Ramos (cell line): ENCODE measurements around the gene KCNIP1.

Experiments
- in situ Hi-C: fragments of 300-500 bp; cut with MboI; formaldehyde crosslinking; loops from one replicate; pipeline ENCODE4 v1.14.3; 2022; ENCODE audit warnings: low sequenced_read_pairs; ENCODE audit not compliant: unreplicated experiment

KCNIP1 gene

DNA sequence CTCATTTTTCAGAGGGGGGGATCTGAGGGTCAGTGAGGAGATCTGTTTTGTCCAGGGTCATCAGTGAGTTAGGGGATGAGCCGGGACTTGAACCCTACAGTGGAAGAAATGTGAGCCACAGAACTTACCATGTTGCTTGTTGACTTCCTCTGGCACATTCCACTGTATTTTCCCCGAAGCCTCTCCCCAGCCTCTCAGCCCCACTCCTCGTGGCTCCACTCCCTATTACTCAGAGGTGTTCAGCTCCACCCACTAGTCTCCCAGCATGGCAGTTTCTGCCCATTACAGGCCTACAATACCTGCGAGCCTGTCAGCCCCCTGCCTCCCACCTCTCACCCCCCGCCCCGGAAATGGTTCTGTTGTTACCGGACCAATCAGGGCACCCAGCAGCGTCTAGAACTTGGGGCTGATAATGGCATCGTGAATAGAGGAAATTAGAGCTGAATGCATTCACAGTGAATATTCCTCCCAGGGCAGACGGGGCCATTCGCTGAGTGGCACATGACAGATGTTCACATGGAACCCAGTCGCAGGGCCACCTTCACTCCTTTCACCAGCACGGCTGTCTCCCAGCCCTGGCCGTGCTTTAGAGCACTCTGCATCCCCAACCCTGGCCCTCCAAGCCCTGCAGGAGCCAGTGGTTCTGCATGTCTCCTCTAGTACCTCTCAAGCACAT, 81.6 kb downstream of the KCNIP1 start:
- in situ Hi-C loops = no loop called here

DNA sequence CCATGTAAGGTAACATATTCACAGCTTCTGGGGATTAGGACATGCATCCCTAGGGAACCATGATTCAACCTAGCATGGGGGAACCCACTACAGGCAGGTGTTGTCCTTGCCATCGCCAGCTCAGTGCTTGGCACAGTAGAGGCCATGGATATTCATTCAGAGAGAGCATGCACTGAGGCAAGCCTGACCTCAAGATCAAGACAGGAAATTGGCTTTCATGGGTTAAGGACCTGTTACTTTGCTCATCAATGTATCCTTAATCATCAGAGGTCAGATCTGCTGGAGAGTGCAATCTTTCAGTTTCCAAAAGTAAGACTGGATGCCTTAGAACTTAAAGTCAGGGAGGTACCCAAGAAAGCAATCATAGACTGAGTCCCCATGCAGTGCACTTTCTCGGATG, 84.0 kb downstream of the KCNIP1 start:
- in situ Hi-C loops = no loop called here

DNA sequence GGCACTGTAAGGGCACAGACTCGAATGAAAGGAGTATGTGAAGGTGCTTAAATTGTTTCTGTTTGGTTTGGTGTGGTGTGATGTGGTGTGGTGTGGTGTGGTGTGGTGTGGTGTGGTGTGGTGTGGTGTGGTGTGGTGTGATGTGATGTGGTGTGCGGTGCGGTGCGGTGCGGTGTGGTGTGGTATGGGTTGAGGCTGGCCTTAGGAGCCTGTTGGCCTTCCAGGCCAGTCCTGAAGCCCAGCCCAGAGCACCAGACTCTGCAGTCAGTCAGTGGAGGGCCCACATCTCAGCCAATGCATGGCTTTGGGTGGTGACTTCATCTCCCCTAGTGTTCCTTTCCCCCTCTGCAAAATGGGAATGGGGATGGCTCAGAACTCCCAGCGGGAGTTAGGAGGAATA, 85.8 kb downstream of the KCNIP1 start:
- in situ Hi-C loops = no loop called here

DNA sequence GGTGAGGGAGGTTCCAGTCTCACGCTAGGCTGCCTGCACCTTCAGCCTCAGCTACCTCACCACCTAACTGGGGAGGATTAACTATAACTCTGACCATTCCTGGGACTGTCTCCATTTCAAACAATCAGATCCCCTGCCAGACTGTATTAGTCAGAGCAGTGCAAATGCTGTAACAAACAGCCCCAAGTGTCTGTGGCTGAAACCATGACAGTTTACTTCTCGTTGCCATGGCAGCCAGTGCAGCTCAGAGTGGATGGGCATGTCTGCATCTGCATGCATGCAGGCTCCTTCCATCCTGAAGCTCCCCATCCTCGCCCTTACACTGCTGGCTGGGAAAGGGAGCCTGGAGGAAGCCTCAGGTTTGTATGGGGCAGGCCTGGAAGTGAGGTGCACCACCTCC, 86.7 kb downstream of the KCNIP1 start:
- in situ Hi-C loops = no loop called here

DNA sequence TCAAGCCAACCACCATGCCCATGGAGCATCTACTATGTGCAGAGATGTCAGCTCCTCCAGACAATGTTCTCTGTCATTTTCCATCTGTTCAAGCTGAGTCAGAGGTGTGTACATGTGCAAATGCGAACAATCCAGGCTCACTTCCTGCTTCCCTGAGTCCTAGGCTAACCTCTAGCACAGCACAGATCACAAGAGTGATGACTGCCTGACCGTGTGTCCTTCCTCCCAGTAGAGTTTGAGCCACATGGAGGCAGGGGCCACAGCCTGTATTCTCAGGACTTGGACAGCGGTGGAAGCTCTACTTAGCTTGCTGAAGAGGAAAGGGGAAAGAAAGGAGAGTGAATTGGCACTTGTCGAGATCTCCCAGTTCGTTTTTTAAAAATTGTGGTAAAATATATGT, 87.2 kb downstream of the KCNIP1 start:
- in situ Hi-C loops = no loop called here

DNA sequence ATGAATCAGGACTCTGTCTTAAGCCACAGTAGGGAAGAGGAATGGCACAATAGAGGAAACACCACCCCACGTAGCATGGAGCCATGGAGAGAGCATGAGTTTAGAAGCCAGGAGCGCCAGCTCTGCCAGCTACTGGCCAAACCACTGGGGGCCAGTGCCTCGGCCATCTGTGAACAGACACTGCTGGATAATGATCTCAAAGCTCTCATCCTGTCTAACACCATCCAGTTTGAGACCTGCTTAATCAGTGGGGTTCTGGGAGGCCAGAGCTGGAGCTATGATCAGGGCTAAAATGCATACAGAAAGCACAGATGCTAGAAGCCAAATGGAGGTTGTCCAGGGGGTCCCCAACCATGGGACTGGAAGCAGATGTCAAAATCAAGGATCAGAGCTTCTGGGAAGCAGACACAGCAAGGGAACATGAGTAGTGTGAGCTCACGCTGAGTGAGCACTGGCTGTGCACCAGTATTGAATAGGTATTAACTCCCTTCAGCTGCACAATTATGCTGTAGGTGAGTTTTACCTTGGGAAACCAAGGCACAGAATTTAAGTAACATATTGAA, 92.7 kb downstream of the KCNIP1 start:
- in situ Hi-C loops = no loop called here

DNA sequence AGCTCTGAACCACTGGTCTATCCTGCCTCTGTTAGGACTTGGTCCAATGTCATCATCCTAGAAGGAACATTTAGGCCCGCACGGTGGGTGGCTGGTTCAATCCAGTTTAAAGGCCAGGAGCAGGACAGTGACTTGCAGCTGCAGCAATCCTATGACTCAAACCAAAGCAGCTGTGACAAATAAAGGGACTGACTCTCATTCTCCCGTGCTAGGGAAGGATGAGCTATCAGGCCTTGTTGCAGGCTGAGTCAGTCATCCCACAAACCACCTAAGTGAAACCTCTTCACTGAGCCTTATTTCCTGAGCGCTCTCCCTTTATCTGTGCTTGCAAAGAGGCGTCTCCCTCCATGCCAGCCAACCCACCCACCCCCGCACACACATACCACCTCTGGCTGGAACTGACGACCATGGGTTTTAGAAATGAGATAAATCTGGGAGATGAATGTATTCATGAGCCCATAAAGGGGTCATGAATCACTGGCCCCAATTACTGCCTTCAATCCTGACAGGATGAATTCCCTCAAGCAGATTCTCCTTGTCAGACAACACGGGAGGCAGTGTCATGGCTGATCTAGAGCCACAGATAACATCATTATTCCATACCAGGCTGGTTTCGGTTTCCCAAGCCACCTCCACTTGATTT, 93.4 kb downstream of the KCNIP1 start:
- in situ Hi-C loops = no loop called here

DNA sequence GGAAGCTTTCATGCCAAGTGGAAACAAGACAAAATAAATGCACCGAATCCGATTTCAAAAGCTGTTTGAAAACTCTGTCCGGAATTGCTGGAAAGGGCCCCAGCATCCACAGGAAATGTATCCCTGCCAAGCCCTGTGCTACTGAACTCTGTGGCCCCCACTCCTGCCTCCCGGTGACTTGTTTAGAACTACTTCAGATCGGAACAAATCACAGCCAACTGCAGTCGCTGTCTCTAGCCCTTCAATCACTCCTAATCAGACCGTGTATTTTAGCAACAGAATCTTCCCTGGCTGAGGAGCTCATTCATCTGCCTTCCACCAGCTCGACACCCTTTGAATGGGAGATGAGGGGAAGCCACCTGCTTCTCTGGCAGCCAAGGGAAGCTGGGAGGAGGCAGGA, 94.1 kb downstream of the KCNIP1 start:
- in situ Hi-C loops = no loop called here

DNA sequence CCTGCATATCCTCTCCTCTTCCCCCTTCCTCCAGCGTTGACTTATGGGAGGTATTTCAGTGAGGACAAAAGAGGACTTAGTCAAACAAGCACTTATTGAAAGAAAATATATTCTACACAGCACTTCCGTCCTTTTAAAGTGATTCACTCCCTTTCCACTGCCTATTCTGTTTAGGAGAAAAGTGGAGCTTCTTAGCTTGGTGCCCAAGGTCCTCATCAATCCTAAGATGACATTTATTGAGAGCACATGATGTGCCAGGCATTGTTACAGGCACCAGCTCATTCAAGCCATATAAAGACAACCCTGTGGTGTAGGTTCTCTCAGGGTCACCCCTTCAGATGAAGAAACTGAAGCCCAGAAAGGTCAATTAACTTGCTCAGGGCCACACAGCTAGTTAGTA, 95.9 kb downstream of the KCNIP1 start:
- in situ Hi-C loops = no loop called here

DNA sequence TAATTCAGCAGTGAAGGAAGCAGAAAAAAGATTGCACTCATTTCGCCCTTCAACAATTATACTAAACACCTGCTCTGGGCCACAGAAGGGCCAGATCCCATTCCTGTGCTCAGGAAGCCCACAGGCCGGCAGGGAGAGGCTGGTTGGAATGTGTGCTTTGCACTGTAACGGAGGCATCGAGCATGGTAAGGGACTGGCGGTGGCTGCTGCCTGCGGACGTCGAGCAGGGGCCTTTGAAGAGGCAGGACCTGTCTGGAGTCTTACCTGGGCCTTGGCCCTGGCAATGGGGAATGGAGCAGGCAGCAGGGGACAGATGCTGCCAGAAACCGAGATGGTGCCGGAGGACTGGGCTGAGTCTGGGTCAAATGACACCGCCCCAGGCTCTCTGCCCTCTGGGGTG, 97.8 kb downstream of the KCNIP1 start:
- in situ Hi-C loops = no loop called here

DNA sequence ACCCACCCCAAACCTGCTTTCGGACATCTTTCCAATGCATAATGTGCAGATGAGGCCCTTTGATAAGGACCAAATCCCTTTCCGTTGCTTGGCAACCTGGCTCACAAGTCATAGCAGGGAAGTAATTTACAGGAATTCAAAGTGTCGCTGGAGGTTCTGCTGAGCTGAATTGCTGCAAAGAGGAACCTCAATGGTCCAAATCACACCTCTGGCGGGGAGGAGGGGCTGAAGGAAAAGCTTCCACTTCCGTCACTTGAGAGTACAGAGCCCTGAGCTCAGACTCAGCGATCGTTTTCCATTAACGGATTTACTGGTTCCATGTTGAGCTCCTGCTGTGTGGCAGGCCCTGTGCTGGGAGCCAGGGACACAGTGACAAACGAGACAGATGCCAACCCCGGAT, 99.3 kb downstream of the KCNIP1 start:
- in situ Hi-C loops = no loop called here

DNA sequence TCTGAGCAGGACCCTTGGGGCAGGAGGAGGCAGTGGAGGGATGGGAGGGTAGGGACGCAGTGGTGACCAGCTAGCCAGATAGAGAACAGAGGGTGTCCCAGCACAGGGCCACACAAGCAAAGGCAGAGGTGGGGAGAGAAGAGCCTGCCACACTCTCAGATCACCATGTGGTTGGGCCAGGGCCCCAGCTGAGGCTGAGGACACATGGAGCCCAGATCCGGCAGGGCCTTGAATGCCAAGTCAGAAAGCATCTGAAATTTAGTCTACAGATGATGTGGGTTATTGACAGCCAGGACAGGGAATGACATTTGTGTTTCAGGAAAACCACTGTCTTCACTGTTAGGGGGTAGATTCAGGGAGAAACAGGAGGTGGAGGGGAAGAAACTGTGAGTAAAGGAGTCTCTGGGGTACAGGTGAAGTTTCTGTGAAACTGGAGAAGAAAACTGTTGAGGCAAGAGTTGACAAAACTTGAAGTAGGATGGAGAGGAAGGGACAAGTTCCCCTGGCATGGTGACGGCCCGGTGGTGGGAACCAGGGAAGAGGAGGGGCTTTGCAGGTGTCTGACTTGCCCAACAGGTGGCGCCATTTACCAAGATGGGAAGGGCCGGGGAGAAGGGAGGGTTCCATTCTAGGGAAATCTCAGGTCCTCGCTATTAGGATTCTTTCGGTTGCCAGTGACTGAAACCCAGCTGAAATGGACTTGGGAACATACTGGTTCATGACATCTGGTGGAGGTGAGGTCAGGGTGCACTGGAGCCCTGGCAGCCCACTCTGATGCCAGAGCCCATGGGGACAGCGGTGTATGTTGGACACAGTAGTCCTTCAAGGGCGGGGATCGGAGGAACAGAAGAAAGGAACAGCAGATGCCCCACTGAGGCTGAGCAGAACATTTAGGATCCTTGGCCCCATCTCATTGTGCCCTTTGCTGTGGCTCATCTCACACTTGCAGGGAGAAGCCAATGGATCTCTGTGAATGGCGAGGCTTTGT, 100.1 kb downstream of the KCNIP1 start:
- in situ Hi-C loops = no loop called here

DNA sequence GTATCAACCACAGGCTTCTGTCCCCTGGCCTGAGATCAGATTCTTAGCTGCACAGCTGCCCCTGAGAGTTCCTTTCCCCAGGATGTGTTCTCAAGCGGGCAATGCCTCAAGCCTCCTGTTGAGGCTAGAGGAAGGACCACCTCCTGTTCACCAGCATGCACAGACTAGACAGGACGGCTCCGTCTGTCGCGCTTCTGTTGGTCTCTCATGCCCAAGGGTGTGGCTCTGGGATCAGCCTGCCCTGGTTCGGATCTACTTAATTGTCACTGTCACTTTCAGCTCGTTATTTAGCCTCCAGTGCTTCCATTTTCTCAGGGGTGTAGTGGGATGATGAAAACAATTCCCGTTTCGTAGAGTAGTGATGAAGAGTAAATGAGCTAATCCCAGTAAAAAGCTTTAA, 103.1 kb downstream of the KCNIP1 start:
- in situ Hi-C loops = no loop called here

DNA sequence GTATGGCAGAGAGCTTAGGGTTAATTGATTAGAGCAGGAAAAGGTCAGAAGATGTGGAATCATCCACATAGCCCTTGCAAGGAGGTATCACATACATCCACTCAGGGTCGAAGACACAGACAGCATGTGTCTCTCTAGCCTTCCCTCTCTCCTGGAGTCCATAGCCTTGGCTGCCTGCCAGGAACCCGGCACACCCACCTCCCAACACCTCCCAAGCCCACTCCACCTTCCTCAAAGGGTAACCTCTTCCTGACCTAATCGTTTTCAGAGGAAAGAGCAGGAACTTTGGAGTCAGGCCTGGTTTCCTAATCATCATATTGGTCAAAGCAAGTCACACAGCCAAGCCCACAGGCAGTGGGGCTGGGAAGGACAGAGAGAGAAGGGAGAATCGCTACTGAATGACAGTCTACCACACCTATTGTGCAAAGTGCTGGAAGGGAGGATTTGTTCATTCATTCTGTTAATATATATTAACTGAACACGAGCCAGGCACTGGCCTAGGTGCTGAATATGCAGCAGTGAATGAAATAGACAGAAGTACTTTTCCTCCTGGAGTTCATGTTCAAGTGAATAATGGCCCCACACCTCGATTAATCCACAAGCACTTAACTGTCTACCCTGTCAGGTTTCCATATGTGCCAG, 107.8 kb downstream of the KCNIP1 start:
- in situ Hi-C loops = no loop called here

DNA sequence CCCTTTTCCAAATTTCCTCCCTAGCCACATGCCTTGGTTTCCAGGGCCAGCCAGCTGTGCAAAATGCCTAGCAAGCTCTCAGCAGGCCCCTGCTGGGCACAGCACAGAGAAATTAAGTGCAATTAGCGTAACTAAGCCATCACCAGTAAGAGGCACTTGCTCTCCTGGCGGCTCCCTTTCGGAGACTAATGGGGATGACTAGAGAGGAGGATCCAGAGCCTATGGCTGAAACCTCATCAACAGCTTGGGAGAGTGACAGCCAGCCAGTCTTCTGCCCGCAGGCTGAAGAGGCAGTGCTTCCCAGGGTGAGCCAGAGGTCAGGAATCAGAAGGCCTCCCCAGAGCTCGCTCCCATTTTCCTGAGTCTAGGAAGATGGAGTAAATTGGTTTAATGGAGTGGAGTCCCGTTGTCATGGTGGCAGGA, 108.4 kb downstream of the KCNIP1 start:
- in situ Hi-C loops = no loop called here

DNA sequence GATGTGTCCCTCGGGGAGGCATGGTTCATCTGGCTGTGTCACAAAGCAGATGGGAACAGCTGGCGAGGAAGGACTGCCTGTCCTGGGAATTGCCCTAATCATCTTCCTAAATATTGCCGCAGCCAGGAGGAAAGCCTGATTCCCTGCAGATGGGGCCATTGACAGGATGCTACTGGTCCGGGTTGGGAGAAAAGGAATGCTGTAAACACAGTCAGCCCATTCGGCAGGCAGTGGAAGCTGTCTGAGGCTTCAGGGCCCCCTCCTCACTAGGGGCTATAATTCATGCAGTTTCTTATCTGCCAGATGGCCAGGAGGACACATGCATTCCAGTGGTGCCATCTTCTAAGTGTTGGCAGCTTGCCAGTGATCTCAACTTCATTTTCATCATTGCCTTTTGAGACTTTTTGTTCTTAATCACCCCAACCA, 110.3 kb downstream of the KCNIP1 start:
- in situ Hi-C loops = no loop called here

DNA sequence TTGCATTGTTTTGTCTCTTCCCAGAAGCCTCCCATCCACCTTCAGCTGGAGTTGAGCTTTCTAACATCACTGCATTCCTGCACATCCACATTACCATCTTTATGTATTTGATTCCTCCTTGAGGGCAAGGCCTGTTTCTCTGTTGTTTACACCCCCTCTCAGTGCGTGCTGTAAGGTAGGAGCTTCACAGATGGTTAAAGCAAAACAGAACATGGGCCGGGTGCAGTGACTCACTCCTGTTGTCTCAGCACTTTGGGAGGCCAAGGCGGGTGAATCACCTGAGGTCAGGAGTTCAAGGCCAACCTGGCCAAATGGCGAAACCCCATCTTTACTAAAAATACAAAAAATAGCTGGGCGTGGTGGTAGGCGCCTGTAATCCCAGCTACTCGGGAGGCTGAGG, 110.9 kb downstream of the KCNIP1 start:
- in situ Hi-C loops = no loop called here

DNA sequence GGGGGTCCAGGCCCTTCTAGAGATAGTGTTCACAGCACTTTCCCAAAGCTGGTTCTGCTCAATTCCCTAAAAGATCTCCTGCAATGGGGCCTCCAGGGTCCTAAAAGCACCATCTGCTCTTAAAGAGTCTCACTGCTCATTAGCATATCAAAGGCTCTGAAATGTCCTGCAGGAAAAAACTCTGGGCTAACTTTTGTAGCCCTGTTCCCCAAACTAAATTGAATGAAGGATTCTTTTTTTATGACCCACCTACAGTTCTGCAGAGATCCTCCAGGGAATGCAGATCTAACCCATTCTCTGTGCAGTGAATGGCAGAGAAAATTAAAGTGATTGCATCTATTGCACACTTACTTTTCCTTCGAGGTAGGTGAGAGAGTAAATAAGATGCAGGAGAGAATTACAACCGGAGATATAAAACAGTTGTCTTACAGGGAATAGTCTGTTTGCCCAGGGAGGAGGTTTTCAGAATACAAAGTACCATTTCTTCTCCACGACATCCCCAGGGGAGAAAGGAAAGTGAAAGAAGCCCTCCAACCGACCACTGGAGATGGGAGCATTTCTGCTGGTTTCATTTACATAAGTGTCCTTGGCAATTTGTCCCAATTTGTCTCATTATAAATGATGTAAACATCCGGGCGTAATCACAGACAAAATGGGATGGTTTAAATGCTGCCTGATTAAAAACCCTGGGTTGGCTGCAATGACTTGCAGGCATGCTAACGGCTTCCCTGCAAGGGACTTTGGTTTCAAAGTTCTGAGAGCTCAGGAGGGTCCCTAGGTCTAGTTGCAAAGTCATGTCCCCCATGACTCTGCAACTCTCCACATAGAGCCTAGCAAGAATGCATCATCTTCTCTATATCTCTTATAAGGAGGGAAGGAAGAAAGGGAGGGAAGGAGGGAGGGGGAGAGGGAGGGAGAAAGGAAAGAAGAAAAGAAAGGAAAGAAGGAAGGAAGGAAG, 114.0 kb downstream of the KCNIP1 start:
- in situ Hi-C loops = no loop called here

DNA sequence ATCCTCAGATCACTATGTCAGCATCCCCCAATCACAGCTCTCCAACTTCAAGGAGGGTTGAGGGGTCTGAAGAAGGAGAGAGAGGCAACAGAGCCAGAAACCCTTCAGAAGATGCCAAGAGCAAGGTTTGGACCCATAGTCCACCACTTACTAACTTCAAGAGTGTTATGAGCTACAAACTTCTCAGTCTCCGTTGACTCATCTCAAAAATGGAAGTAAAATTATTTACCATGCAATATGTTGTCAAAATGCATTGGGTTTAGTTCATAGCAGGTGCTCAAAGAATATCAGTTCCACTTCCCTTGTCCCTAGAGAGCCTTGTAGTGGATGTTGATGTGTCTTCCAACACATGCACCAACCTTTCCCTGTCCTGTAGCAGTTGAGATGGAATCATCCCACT, 116.0 kb downstream of the KCNIP1 start:
- in situ Hi-C loops = loop anchor here (10.0 kb wide), 1 partner anchor 185 kb away; no protein-coding TSS in a partner anchor
